Adrenal gland (tissue), 12 donors: ENCODE results near the gene L2HGDH. TPM values are rescaled to one million over a fixed set of nuclear protein-coding genes. Genes with fewer than 3 reads are reported as not detected.
A peak's percentile ranks its signal among the peaks of the same experiment; 100 is the strongest.

Experiments
- DNase-seq, 7 donors: peaks; one replicate each; pipeline ENCODE4 v3.0.0-alpha.2; 2019 to 2020
- H3K27ac ChIP-seq, 5 donors: fragments of 200-600 bp; sonication (generic) in 4 of 5; 1 replicate in 3 of 5; 2 replicates in 2 of 5; pipeline versions ENCODE4 v1.5.1 to v1.8.0; 2016 to 2020; ENCODE audit warnings: mild to moderate bottlenecking in 1 of 5
- H3K27me3 ChIP-seq: fragments of 200-600 bp; 2 replicates; pipeline ENCODE4 v1.8.0; 2021
- H3K36me3 ChIP-seq, 2 donors: fragments of 200-600 bp; replicated peaks in 1 of 2; 1 replicate in 1 of 2; 2 replicates in 1 of 2; pipeline versions ENCODE4 v1.5.1 to v1.8.0; 2018 to 2022
- H3K4me1 ChIP-seq, 2 donors: fragments of 200-600 bp; replicated peaks in 1 of 2; 1 replicate in 1 of 2; 2 replicates in 1 of 2; pipeline versions ENCODE4 v1.5.1 to v1.8.0; 2018 to 2021
- H3K4me3 ChIP-seq, 4 donors: fragments of 200-600 bp; sonication (generic) in 3 of 4; one replicate each; pipeline ENCODE4 v1.5.1; 2016 to 2018
- H3K9me3 ChIP-seq, 3 donors: fragments of 200-600 bp; sonication (generic) in 1 of 3; replicated peaks in 1 of 3; 1 replicate in 2 of 3; 2 replicates in 1 of 3; pipeline versions ENCODE4 v1.5.1 to v1.8.0; 2016 to 2021
- POLR2A ChIP-seq, 2 donors: fragments of 450-650 bp; IDR thresholded peaks; one replicate each; pipeline ENCODE4 v1.6.1; 2017; ENCODE audit warnings: antibody characterized with exemption in 2 of 2, mild to moderate bottlenecking in 2 of 2, moderate library complexity in 1 of 2
- WGBS, 4 donors: extraction: QIAGEN DNeasy Blood & Tissue Kit in 2 of 4; methylation state at CpG; one replicate each; pipeline versions ENCODE4 v1.1.5 to v1.1.7; 2013 to 2017; 5-methylcytosine and 5-hydroxymethylcytosine counted together
- intact Hi-C, 2 donors: fragments of 100-400 bp; cut with DNase I; formaldehyde crosslinking; loops; one replicate each; pipeline versions ENCODE4 v1.14.1 to v1.15.0; 2022 to 2023
- polyA plus RNA-seq, 3 donors: library from polyadenylated mRNA; stranded (reverse); fragments of 200-250 nt in 2 of 3; fragments of 350-450 nt in 1 of 3; fragmentation: Illumina TruSeq in 1 of 3; extraction: RNeasy Lipid Tissue Mini Kit (QIAGEN cat#74804) in 1 of 3; gene quantifications; one replicate each; pipeline ENCODE4 v1.2.3, GENCODE V29; 2013 to 2014
- total RNA-seq, 9 donors: library from RNA; depleted of rRNA in 4 of 9; stranded (reverse); fragments of >200 nt in 4 of 9; fragments of 120-200 nt in 1 of 9; fragmentation: NEBNext Ultra II Directional in 1 of 9; extraction: Animal tissue kit (Norgen Biotek cat#: 25700) in 1 of 9; gene quantifications; one replicate each; pipeline versions ENCODE4 v1.1.0 to v1.2.4, GENCODE V29; 2013 to 2023
- TF ChIP-seq, protein P1 (sequence below), 6 experiments: fragments of 450-650 bp in 4 of 6; fragments of 200-600 bp in 2 of 6; sonication (generic) in 1 of 6; IDR thresholded peaks; 1 replicate in 5 of 6; 2 replicates in 1 of 6; pipeline versions ENCODE4 v1.5.1 to v1.8.0; 2016 to 2021; ENCODE audit warnings: antibody characterized with exemption in 6 of 6, mild to moderate bottlenecking in 2 of 6, moderate library complexity in 1 of 6
- donor health status: healthy with polysubstance abuse.
- donor health status: Bipolar disorder and iron deficiency.
- donor health status: DM: yes; HTN: yes; CAD: no.
- donor health status: DM: no; HTN: no; CAD: no.
- donor health status: DM: no; HTN: no; CAD: no.
- donor health status: DM: yes; HTN: yes; CAD: no.

L2HGDH gene
- total and polyA plus RNA-seq, 12 donors: 1.2 to 8.9 (median 4.8) TPM

DNA sequence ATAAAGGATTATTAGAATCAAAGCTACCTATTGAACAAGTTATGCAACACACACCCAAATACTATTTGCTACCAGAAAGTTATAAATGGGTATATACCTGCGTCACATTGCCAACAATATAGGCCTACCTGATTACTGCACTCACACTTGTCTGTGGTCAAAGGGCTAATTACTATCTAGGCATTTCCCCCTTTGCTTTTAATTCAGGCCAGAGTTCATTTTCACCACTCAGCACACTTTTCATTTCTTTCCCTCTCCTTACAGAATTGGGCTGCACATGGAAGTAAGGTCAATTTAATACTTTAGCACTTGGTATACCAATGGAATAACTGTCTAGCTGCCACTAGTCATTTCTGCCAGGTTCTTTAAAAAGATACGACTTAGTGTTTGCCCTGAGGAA, 82.3 kb downstream of the L2HGDH start:
- WGBS, 4 donors: 39 to 45% (median 44%) methylated on average over 2 of the region's 2 CpGs
- intact Hi-C loops: no loop called here
- Histone ChIP-seq H3K4me1 (peaks cover 42 to 48% of the 10 kb centered on the region in 2 donors), H3K4me3 (peak overlapping the region in 2 of 4 donors; percentile 93 to 97), H3K9me3 (no peaks in the 10 kb centered on the region), H3K27ac (peak overlapping the region in 2 of 5 donors; percentile 91 to 92), H3K36me3 (no peaks in the 10 kb centered on the region), H3K27me3 (no peaks in the 10 kb centered on the region)
- no peak for DNase-seq
- TF ChIP-seq POLR2A (IDR thresholded peaks at IDR 0.05): no peak
- TF ChIP-seq, protein P1, sequence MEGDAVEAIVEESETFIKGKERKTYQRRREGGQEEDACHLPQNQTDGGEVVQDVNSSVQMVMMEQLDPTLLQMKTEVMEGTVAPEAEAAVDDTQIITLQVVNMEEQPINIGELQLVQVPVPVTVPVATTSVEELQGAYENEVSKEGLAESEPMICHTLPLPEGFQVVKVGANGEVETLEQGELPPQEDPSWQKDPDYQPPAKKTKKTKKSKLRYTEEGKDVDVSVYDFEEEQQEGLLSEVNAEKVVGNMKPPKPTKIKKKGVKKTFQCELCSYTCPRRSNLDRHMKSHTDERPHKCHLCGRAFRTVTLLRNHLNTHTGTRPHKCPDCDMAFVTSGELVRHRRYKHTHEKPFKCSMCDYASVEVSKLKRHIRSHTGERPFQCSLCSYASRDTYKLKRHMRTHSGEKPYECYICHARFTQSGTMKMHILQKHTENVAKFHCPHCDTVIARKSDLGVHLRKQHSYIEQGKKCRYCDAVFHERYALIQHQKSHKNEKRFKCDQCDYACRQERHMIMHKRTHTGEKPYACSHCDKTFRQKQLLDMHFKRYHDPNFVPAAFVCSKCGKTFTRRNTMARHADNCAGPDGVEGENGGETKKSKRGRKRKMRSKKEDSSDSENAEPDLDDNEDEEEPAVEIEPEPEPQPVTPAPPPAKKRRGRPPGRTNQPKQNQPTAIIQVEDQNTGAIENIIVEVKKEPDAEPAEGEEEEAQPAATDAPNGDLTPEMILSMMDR (IDR thresholded peaks at IDR 0.05): no peak

DNA sequence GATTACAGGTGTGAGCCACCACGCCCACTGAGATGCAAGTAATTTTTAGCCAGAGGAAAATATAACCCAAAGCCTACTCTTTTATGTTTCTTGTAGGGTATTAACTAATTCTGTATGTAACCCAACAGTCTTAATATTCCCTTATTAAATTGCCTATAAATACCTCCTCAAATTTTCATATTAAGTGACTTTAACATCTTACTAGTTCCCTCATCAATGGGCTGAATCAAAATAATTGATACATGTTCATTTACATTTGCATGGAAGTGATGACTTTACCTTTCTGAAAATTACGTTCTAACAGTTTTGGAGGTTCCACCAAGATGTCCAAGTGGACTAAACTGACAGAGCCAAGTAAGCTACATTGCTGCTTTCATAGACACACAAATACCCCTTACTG, 83.7 kb downstream of the L2HGDH start:
- H3K4me1 ChIP-seq: peaks cover 42 to 51% of the 10 kb centered on the region in 2 donors
- H3K4me3 ChIP-seq: no peak overlapping the region
- H3K27ac ChIP-seq: no peak overlapping the region
- intact Hi-C loops: no loop called here
- no peaks in the 10 kb centered on the region for H3K9me3 ChIP-seq
- no peaks in the 10 kb centered on the region for H3K36me3 ChIP-seq
- TF ChIP-seq, protein P1 (IDR thresholded peaks at IDR 0.05): no peak
- TF ChIP-seq POLR2A (IDR thresholded peaks at IDR 0.05): no peak
- WGBS, 4 donors: 98 to 100% (median 99%) methylated on average over 2 of the region's 2 CpGs
- DNase-seq: no peak
- no peaks in the 10 kb centered on the region for H3K27me3 ChIP-seq

DNA sequence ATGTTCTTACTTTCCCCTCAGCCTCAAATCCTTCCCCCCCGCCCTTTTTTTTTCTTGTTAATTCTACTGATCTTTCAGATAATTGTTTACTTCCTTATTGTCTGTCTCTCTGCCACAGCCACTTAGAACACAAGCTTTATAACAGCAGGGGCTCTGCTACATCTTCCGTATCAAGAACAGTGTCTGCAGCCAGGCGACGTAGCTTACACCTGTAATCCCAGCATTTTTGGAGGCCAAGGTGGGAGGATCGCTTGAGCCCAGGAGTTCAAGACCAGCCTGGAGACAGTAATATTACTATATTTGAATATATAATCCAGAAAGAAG, 86.1 kb downstream of the L2HGDH start:
- TF ChIP-seq, protein P1 (IDR thresholded peaks at IDR 0.05): no peak
- no peak for TF ChIP-seq POLR2A (IDR thresholded peaks at IDR 0.05)
- Histone ChIP-seq H3K9me3 (no peaks in the 10 kb centered on the region), H3K4me1 (peaks cover 39 to 59% of the 10 kb centered on the region in 2 donors), H3K27ac (peak overlapping the region; percentile 22 to 80 (median 63)), H3K36me3 (no peaks in the 10 kb centered on the region), H3K4me3 (no peak overlapping the region), H3K27me3 (no peaks in the 10 kb centered on the region)
- intact Hi-C loops: no loop called here
- 59 to 77% (median 70%) methylated on average over 5 of the region's 5 CpGs for WGBS, 4 donors
- DNase-seq: no peak

DNA sequence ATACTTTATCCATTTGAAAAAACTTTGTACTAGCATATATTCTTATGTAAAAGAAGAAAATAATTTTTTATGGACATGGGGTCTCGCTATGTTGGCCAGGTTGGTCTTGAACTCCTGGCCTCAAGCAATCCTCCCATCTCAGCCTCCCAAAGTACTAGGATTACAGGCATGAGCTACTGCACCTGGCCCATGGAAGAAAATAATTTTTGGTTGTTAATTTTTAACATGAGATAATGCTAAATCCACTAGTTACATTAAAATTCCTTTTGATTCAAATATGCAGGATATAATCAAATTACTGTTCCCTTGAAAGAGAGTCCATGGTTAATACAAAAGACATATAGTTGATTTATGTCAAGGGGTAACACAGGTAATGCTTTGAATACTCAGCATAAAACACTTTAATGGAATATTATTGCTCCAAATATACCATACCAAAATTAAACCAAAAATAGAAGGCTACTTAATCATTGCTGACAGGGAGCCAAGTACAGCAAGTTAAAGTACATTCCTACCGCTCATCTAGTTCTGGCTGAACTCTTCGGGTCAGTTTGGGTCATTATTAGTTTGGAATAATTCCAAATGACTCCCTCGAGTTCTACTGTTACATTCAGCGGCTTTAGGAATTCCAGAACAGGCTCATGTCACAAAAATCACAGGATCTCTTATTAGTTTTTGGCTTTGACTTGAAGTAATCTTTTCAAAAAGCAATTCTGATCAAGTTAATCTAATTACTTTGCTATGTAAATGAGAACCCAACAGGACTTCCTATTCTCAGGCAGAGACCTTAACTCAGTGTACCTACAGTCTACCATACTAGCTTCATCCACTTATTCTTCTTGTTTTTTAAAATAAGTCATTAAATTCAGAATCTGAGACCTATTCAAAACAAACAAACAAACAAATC, 86.7 kb downstream of the L2HGDH start:
- intact Hi-C loops: no loop called here
- no peak for TF ChIP-seq POLR2A (IDR thresholded peaks at IDR 0.05)
- TF ChIP-seq, protein P1 (IDR thresholded peaks at IDR 0.05): no peak
- Histone ChIP-seq H3K9me3 (no peaks in the 10 kb centered on the region), H3K27ac (peak overlapping the region in 4 of 5 donors; percentile 60 to 80 (median 64)), H3K27me3 (no peaks in the 10 kb centered on the region), H3K4me3 (peak overlapping the region in 1 of 4 donors; percentile 22), H3K36me3 (no peaks in the 10 kb centered on the region), H3K4me1 (peaks cover 37 to 59% of the 10 kb centered on the region in 2 donors)
- WGBS, 4 donors: 25 to 34% (median 32%) methylated on average over 5 of the region's 5 CpGs
- DNase-seq: peak in 3 of 7 donors; percentile 26 to 50 (median 43)
